ENCODE data around the gene DOCK7. TPM values are rescaled to one million over a fixed set of nuclear protein-coding genes. Genes with fewer than 3 reads are reported as not detected.

DOCK7 gene, protein sequence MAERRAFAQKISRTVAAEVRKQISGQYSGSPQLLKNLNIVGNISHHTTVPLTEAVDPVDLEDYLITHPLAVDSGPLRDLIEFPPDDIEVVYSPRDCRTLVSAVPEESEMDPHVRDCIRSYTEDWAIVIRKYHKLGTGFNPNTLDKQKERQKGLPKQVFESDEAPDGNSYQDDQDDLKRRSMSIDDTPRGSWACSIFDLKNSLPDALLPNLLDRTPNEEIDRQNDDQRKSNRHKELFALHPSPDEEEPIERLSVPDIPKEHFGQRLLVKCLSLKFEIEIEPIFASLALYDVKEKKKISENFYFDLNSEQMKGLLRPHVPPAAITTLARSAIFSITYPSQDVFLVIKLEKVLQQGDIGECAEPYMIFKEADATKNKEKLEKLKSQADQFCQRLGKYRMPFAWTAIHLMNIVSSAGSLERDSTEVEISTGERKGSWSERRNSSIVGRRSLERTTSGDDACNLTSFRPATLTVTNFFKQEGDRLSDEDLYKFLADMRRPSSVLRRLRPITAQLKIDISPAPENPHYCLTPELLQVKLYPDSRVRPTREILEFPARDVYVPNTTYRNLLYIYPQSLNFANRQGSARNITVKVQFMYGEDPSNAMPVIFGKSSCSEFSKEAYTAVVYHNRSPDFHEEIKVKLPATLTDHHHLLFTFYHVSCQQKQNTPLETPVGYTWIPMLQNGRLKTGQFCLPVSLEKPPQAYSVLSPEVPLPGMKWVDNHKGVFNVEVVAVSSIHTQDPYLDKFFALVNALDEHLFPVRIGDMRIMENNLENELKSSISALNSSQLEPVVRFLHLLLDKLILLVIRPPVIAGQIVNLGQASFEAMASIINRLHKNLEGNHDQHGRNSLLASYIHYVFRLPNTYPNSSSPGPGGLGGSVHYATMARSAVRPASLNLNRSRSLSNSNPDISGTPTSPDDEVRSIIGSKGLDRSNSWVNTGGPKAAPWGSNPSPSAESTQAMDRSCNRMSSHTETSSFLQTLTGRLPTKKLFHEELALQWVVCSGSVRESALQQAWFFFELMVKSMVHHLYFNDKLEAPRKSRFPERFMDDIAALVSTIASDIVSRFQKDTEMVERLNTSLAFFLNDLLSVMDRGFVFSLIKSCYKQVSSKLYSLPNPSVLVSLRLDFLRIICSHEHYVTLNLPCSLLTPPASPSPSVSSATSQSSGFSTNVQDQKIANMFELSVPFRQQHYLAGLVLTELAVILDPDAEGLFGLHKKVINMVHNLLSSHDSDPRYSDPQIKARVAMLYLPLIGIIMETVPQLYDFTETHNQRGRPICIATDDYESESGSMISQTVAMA (N-terminal part only)
- total RNA-seq (2016; rRNA removed; fragmentation: Illumina TruSeq; extraction: Trizol) (45.7 and 86.5 TPM in 2 replicates), polyA plus RNA-seq (2011; rRNA removed) (63.7 and 67.2 TPM in 2 replicates), polyA minus RNA-seq (2011; rRNA and poly(A)+ RNA removed; ENCODE audit: low replicate concordance) (19.1 and 113 TPM in 2 replicates), Bru-seq, nascent RNA (percentile 89 among the genes with signal in this experiment), BruChase-seq, experiment 1, labeled RNA remaining after a 6-hour chase (percentile 84 among the genes with signal in this experiment), BruChase-seq, experiment 2, labeled RNA remaining after a 2-hour chase (percentile 84 among the genes with signal in this experiment)
- 46.8 and 74.6 TPM in 2 replicates for total RNA-seq (2016; cell fraction: cytosol; rRNA removed; fragmentation: Illumina TruSeq; extraction: Trizol; ENCODE audit: low read depth)
- 45.2 and 92.2 TPM in 2 replicates for total RNA-seq (2016; cell fraction: insoluble cytoplasmic fraction; rRNA removed; fragmentation: Illumina TruSeq; extraction: Trizol)
- total RNA-seq (2016; cell fraction: membrane; rRNA removed; fragmentation: Illumina TruSeq; extraction: Trizol) = 21.4 and 37.0 TPM in 2 replicates
- 59.1 and 70.9 TPM in 2 replicates for total RNA-seq (2016; cell fraction: nucleus; rRNA removed; fragmentation: Illumina TruSeq; extraction: Trizol)
- 19.3 and 26.1 TPM in 2 replicates for polyA plus RNA-seq (2011; cell fraction: cytosol; rRNA removed)
- 30.9 and 36.5 TPM in 2 replicates for polyA plus RNA-seq (2011; cell fraction: nucleus; rRNA removed)
- 54.6 and 80.6 TPM in 2 replicates for polyA plus RNA-seq (2012)
- polyA plus RNA-seq (2016; cell fraction: cytosol; fragmentation: Illumina TruSeq; extraction: Trizol; ENCODE audit: low read depth) = 54.4 and 111 TPM in 2 replicates
- 56.4 and 65.2 TPM in 2 replicates for polyA plus RNA-seq (2016; cell fraction: insoluble cytoplasmic fraction; fragmentation: Illumina TruSeq; extraction: Trizol; ENCODE audit: low read depth)
- polyA plus RNA-seq (2016; cell fraction: membrane; fragmentation: Illumina TruSeq; extraction: Trizol; ENCODE audit: low read depth) = 31.9 and 34.2 TPM in 2 replicates
- polyA plus RNA-seq (2016; cell fraction: nucleus; fragmentation: Illumina TruSeq; extraction: Trizol; ENCODE audit: insufficient read depth, low read depth) = 38.7 and 80.4 TPM in 2 replicates
- 121 and 128 TPM in 2 replicates for polyA minus RNA-seq (2011; cell fraction: cytosol; rRNA and poly(A)+ RNA removed)
- polyA minus RNA-seq (2011; cell fraction: nucleus; rRNA and poly(A)+ RNA removed) = 289 and 321 TPM in 2 replicates
- long read RNA-seq, experiment 1, transcript DOCK7-226 (2 exons, 122 nt) = major isoform, 5 of 15 reads
- long read RNA-seq, experiment 1, partial matches to known transcripts = 7 of 15 reads
- long read RNA-seq, experiment 1, other reads (novel, unspliced or antisense) = 3 of 15 reads
- long read RNA-seq, experiment 2, full-length matches to known transcripts = 15 of 71 reads
- long read RNA-seq, experiment 2, partial matches to known transcripts = 39 of 71 reads
- long read RNA-seq, experiment 2, other reads (novel, unspliced or antisense) = 17 of 71 reads

DNA sequence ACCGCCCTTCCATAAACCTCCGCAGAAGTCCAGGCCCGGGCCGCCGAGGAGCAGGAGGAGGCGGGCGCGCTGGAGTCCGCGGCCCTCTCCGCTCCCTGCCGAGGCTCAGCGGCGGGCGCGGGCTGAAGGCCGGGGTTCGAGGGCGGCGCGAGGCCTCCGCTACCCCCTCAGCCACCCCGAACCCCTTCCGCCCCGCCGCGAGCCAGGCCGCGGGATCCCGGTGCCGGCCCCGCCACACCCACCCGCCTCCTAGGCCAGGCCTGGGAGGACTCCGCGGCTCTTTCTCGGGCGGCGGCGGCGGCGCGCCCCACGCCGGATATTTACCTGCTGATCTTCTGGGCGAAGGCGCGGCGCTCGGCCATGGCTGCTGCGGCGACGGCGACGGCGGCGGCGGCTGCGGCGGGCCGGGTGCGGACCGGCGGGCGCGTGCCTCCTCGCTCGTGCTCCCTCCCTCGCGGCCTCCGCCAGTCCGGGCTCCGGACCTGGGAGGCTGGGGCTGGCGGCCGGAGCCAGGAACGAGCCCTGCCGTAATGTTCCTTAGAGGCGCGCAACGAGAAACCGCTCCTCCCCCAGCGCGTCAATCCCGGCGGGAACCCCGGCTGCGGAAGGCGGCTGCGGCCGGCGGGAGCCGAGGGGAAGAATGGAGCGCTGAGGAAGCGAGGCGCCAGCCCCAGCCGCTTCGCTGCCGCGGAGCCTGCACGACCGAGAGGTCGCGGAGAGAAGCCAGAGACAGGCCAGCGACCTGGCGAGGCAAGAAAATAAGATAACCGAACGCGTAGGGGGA lies at the start of gene DOCK7:
DOCK7 (minus strand) TSS at position 484 of the 784 bp plus-strand sequence; CDS start at position 362, 122 bp downstream.
- ChIA-PET POLR2A (interaction anchor here (1.3 to 4.8 kb wide), 4 partner anchors 47 to 252 kb away, joined by 3 to 55 read pairs (median 10); no protein-coding TSS in a partner anchor), CTCF (ENCODE audit: low intra/inter-chr PET ratio, low total read pairs) (interaction anchor here (1.1 kb wide), 1 partner anchor 29 kb away, joined by 3 read pairs; no protein-coding TSS in a partner anchor)
- BruUV-seq (replicated peaks) = no TSS peak
- in situ Hi-C loops (cut with HindIII; ENCODE audit: extremely low pct_ligation_motif_present, low pct_unique_long_range_greater_than_20kb) = loop anchor here (5.0 kb wide), 1 partner anchor 44 kb away; no protein-coding TSS in a partner anchor
- FAIRE-seq (no peak), DNase-seq (ENCODE audit: low spot score) (peak; percentile 48), ATAC-seq (peak; percentile 61)
- H3K79me2 ChIP-seq (ENCODE audit: insufficient read depth, low read length) = peaks cover 83% of the 10 kb centered on the region
- peak within 1 kb of the TSS; percentile 75 to 100 (median 96) for H3K4me3 ChIP-seq (replicated peaks in 1 of 3; ENCODE audit: insufficient read depth in 1 of 3, low read depth in 2 of 3, low read length in 3 of 3)
- H4K20me1 ChIP-seq (ENCODE audit: insufficient read depth, low read length) = peaks cover 3% of the 10 kb centered on the region
- no peaks in the 10 kb centered on the region for H3K9me3 ChIP-seq (ENCODE audit: low read length)
- peak within 1 kb of the TSS; percentile 97 for H3K9ac ChIP-seq (ENCODE audit: insufficient read depth, low read depth, low read length)
- H3K4me1 ChIP-seq (ENCODE audit: insufficient read depth, low read length) = peaks cover 71% of the 10 kb centered on the region
- H3K36me3 ChIP-seq (replicated peaks in 1 of 2; ENCODE audit: control insufficient read depth in 1 of 2, insufficient read depth in 2 of 2, low read length in 2 of 2) = no peaks in the 10 kb centered on the region
- peak within 1 kb of the TSS; percentile 96 for H3K27ac ChIP-seq (ENCODE audit: extremely low read length, insufficient read depth, low read length)
- intact Hi-C loops (cut with micrococcal nuclease; ENCODE audit: unreplicated experiment) = loop anchor here (5.0 kb wide), 1 partner anchor 66 kb away; no protein-coding TSS in a partner anchor
- H3K27me3 ChIP-seq (ENCODE audit: control insufficient read depth in 1 of 2, insufficient read depth in 2 of 2, low read length in 2 of 2) = peaks cover 0 to 5% of the 10 kb centered on the region in 2 experiments; a peak in 2 of 5 replicates
- peak within 1 kb of the TSS; percentile 95 for H3K4me2 ChIP-seq (ENCODE audit: low read depth, low read length)
- WGBS (ENCODE audit: low lambda C conversion rate) = 0% methylated on average over 28 of the region's 107 CpGs
- no peak within 1 kb of the TSS for H2AFZ ChIP-seq (ENCODE audit: low read length)
- TF ChIP-seq ZMYM2 (CRISPR knock-in tag; IDR thresholded peaks at IDR 0.05) (no peak), GABPA (IDR thresholded peaks at IDR 0.05; ENCODE audit: low read depth, low read length) (no peak), GABPA (CRISPR knock-in tag; IDR thresholded peaks at IDR 0.05; ENCODE audit: low read depth) (no peak), ZNF660 (CRISPR knock-in tag; IDR thresholded peaks at IDR 0.05; ENCODE audit: borderline replicate concordance, low read depth) (no peak), NFKB2 (CRISPR knock-in tag; IDR thresholded peaks at IDR 0.05; ENCODE audit: borderline replicate concordance) (peak; percentile 72; the same call in 1 of the 2 replicates), ZNF121 (CRISPR knock-in tag; IDR thresholded peaks at IDR 0.05) (no peak; the same call in 1 of the 2 replicates), ZNF432 (CRISPR knock-in tag; IDR thresholded peaks at IDR 0.05; ENCODE audit: borderline replicate concordance) (no peak), ZNF251 (CRISPR knock-in tag; IDR thresholded peaks at IDR 0.05) (no peak), STAG1 (CRISPR knock-in tag; IDR thresholded peaks at IDR 0.05) (peak; percentile 16; the same call in 1 of the 2 replicates)
- TF ChIP-seq, protein P1, sequence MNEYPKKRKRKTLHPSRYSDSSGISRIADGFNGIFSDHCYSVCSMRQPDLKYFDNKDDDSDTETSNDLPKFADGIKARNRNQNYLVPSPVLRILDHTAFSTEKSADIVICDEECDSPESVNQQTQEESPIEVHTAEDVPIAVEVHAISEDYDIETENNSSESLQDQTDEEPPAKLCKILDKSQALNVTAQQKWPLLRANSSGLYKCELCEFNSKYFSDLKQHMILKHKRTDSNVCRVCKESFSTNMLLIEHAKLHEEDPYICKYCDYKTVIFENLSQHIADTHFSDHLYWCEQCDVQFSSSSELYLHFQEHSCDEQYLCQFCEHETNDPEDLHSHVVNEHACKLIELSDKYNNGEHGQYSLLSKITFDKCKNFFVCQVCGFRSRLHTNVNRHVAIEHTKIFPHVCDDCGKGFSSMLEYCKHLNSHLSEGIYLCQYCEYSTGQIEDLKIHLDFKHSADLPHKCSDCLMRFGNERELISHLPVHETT (CRISPR knock-in tag; conservative IDR thresholded peaks at IDR 0.05) = no peak

Data from HepG2 (cell line).